K562 (cell line): ENCODE data around the gene ABHD8. TPM values are rescaled to one million over a fixed set of nuclear protein-coding genes. Genes with fewer than 3 reads are reported as not detected.

Experiments
- ARNT ChIP-seq, 2 experiments: fragments of 450-650 bp; IDR thresholded peaks; 2 replicates each; pipeline ENCODE4 v1.6.1; 2016; ENCODE audit warnings: mild to moderate bottlenecking in 1 of 2
- BCOR ChIP-seq: fragments of 450-650 bp; IDR thresholded peaks from 2 replicates; pipeline ENCODE4 v1.6.1; 2016
- CREM ChIP-seq: IDR thresholded peaks from 2 replicates; pipeline ENCODE4 v1.6.1; 2014; ENCODE audit warnings: antibody characterized with exemption, low read depth
- CTCF ChIP-seq, 3 experiments: IDR thresholded peaks in 2 of 3; conservative IDR thresholded peaks in 1 of 3; 2 replicates each; pipeline ENCODE4 v1.5.1; 2011 to 2012; ENCODE audit warnings: low read length in 3 of 3, mild to moderate bottlenecking in 3 of 3, control low read depth in 2 of 3, improper control_type of control experiment in 1 of 3, inconsistent platforms in 1 of 3, low read depth in 1 of 3, mixed read lengths in 1 of 3, moderate library complexity in 1 of 3; ENCODE audit not compliant: insufficient read depth in 2 of 3
- CXXC5 ChIP-seq: fragments of 250-450 bp; sonication (Bioruptor Pico); IDR thresholded peaks from 2 replicates; pipeline ENCODE4 v1.8.0; 2022; ENCODE audit warnings: inconsistent platforms, mild to moderate bottlenecking, moderate library complexity
- ELF1 ChIP-seq: fragments of 200-800 bp; sonication (Bioruptor generic); IDR thresholded peaks from 2 replicates; pipeline ENCODE4 v1.6.1; 2016; ENCODE audit warnings: missing genetic modification characterization, missing compliant biosample characterization
- FOXP1 ChIP-seq: sonication (generic); formaldehyde crosslinking; IDR thresholded peaks from 2 replicates; pipeline ENCODE4 v1.8.0; 2022; ENCODE audit warnings: mild to moderate bottlenecking, missing genetic modification reagents
- HCFC1 ChIP-seq: IDR thresholded peaks from 2 replicates; pipeline ENCODE4 v1.6.1; 2012; ENCODE audit warnings: low read depth, low read length, improper control_type of control experiment
- L3MBTL2 ChIP-seq: fragments of 450-650 bp; IDR thresholded peaks from 2 replicates; pipeline ENCODE4 v1.6.1; 2016; ENCODE audit warnings: mild to moderate bottlenecking, moderate library complexity
- MCM3 ChIP-seq: fragments of 450-650 bp; IDR thresholded peaks from 2 replicates; pipeline ENCODE4 v1.6.1; 2016
- NCOR1 ChIP-seq: fragments of 450-650 bp; IDR thresholded peaks from 2 replicates; pipeline ENCODE4 v1.6.1; 2016; ENCODE audit warnings: mild to moderate bottlenecking, moderate library complexity
- NRF1 ChIP-seq, 2 experiments: fragments of 450-650 bp; IDR thresholded peaks in 1 of 2; conservative IDR thresholded peaks in 1 of 2; 2 replicates each; pipeline ENCODE4 v1.6.1; 2014; ENCODE audit warnings: mild to moderate bottlenecking in 2 of 2
- RB1 ChIP-seq: fragments of 450-650 bp; IDR thresholded peaks from 2 replicates; pipeline ENCODE4 v1.6.1; 2017; ENCODE audit warnings: low read depth, mild to moderate bottlenecking
- RBM25 ChIP-seq: fragments of 200-400 bp; formaldehyde crosslinking; IDR thresholded peaks from 2 replicates; pipeline ENCODE4 v1.6.1; 2018; ENCODE audit warnings: low read length, low read depth, moderate library complexity; ENCODE audit not compliant: severe bottlenecking
- RBM39 ChIP-seq: fragments of 200-400 bp; formaldehyde crosslinking; optimal IDR thresholded peaks from 2 replicates; pipeline ENCODE3; 2018; ENCODE audit warnings: low read depth, low read length
- SLC30A9 ChIP-seq: fragments of 250-450 bp; sonication (Bioruptor Pico); IDR thresholded peaks from 2 replicates; pipeline ENCODE4 v1.8.0; 2022; ENCODE audit warnings: mild to moderate bottlenecking, moderate library complexity
- SMARCA4 ChIP-seq: fragments of 450-650 bp; IDR thresholded peaks from 2 replicates; pipeline ENCODE4 v1.6.1; 2016
- SP1 ChIP-seq: sonication (generic); formaldehyde crosslinking; IDR thresholded peaks from 2 replicates; pipeline ENCODE4 v1.8.1; 2022; ENCODE audit warnings: mild to moderate bottlenecking, missing genetic modification reagents
- STAG1 ChIP-seq: sonication (generic); formaldehyde crosslinking; IDR thresholded peaks from 2 replicates; pipeline ENCODE4 v1.5.0; 2020; ENCODE audit warnings: missing genetic modification reagents, borderline replicate concordance
- USF1 ChIP-seq: sonication (generic); formaldehyde crosslinking; IDR thresholded peaks from 2 replicates; pipeline ENCODE4 v1.9.0; 2022; ENCODE audit warnings: mild to moderate bottlenecking, missing genetic modification reagents
- VEZF1 ChIP-seq: fragments of 200-800 bp; sonication (Bioruptor generic); IDR thresholded peaks from 2 replicates; pipeline ENCODE4 v1.6.1; 2017; ENCODE audit warnings: missing genetic modification characterization, missing compliant biosample characterization
- ZBTB33 ChIP-seq: sonication (generic); formaldehyde crosslinking; IDR thresholded peaks from 2 replicates; pipeline ENCODE4 v1.8.1; 2023; ENCODE audit warnings: mild to moderate bottlenecking, missing genetic modification reagents
- ZNF165 ChIP-seq: fragments of 250-450 bp; sonication (Bioruptor Pico); IDR thresholded peaks from 2 replicates; pipeline ENCODE4 v1.4.0; 2020; ENCODE audit warnings: borderline replicate concordance
- ZNF263 ChIP-seq: sonication (generic); formaldehyde crosslinking; IDR thresholded peaks from 2 replicates; pipeline ENCODE4 v1.8.0; 2022; ENCODE audit warnings: mild to moderate bottlenecking, missing genetic modification reagents, borderline replicate concordance
- polyA plus RNA-seq, 8 experiments: library from polyadenylated mRNA; depleted of rRNA in 4 of 8; stranded (reverse) in 5 of 8; unstranded in 3 of 8; fragments of >200 nt; fragmentation: Nextera tagmentation in 2 of 8; fragmentation: Illumina TruSeq in 1 of 8; extraction: Ambion mirVana in 2 of 8; extraction: Trizol in 1 of 8; gene quantifications; 2 replicates each; pipeline versions ENCODE4 v1.2.1 to v1.2.3, GENCODE V29; 2011 to 2014; ENCODE audit warnings: inconsistent platforms in 1 of 8, missing spikeins in 1 of 8
- total RNA-seq, 7 experiments: library from RNA; depleted of rRNA in 6 of 7; stranded (reverse); fragments of >200 nt in 6 of 7; fragmentation: Illumina TruSeq in 2 of 7; extraction: Trizol in 2 of 7; gene quantifications; 2 replicates each; pipeline versions ENCODE4 v1.2.1 to v1.2.3, GENCODE V29; 2011 to 2021; ENCODE audit warnings: low replicate concordance in 1 of 7

Gene ABHD8
- total and polyA plus RNA-seq, 9 of the 15 experiments (the other 6 are each of a cell fraction or from before 2014, with no cell fraction given), result 0.04 to 6.6 (median 2.0) TPM; not detected in 1

GRCh38 chr19:17346109-17346671 lies 43.0 kb upstream of the ABHD8 start (continued):
- TF ChIP-seq CTCF (IDR thresholded peaks at IDR 0.05 in 2 of 3, conservative IDR thresholded peaks at IDR 0.05 in 1 of 3; ENCODE audit: insufficient read depth in 2 of 3, low read depth in 1 of 3, low read length in 3 of 3), result peak; percentile 88 to 95 (median 90)
- peak; percentile 60; the same call in 1 of the 2 replicates for TF ChIP-seq CREM
- TF ChIP-seq ZNF263 (CRISPR knock-in tag), result peak; percentile 63; the same call in 1 of the 2 replicates
- no peak for TF ChIP-seq SLC30A9 (CRISPR knock-in tag)
- peak; percentile 11; the same call in 1 of the 2 replicates for TF ChIP-seq SMARCA4
- peak; percentile 81; the same call in 1 of the 2 replicates for TF ChIP-seq RB1
- TF ChIP-seq NCOR1, result peak; percentile 14; the same call in 1 of the 2 replicates
- TF ChIP-seq CXXC5, result peak; percentile 36; the same call in 1 of the 2 replicates
- no peak for TF ChIP-seq FOXP1
- 0 out of 2 replicates have a peak, but pooled peaks have one; percentile 8 for TF ChIP-seq USF1 (CRISPR knock-in tag)
- peak; percentile 65 for TF ChIP-seq RBM25
- peak; percentile 53; the same call in 1 of the 2 replicates for TF ChIP-seq ZBTB33 (CRISPR knock-in tag)
- peak in 1 of 2 experiments; percentile 50; a peak in 1 of 4 replicates for TF ChIP-seq ARNT (IDR thresholded peaks at IDR 0.05)
- 0 out of 4 replicates have a peak, but pooled peaks of 1 of the 2 experiments have one; percentile 16 for TF ChIP-seq NRF1 (conservative IDR thresholded peaks at IDR 0.05 in 1 of 2, IDR thresholded peaks at IDR 0.05 in 1 of 2)
- peak; percentile 75 for TF ChIP-seq RBM39
- TF ChIP-seq MCM3, result no peak
- peak; percentile 51 for TF ChIP-seq STAG1 (CRISPR knock-in tag)
- TF ChIP-seq VEZF1 (CRISPR knock-in tag), result peak; percentile 68
- peak; percentile 81 for TF ChIP-seq ELF1
- 0 out of 2 replicates have a peak, but pooled peaks have one; percentile 22 for TF ChIP-seq HCFC1
- peak; percentile 31; the same call in 1 of the 2 replicates for TF ChIP-seq L3MBTL2
- no peak for TF ChIP-seq ZNF165
- peak; percentile 83 for TF ChIP-seq BCOR
- 0 out of 2 replicates have a peak, but pooled peaks have one; percentile 17 for TF ChIP-seq SP1 (CRISPR knock-in tag)
